ENCODE measurements around the gene RPS15. TPM values are rescaled to one million over a fixed set of nuclear protein-coding genes. Genes with fewer than 3 reads are reported as not detected.

RPS15 gene
- total and polyA plus RNA-seq, 9 of the 15 experiments (the other 6 are each of a cell fraction or from before 2014, with no cell fraction given): 605 to 2,791 (median 957) TPM

DNA sequence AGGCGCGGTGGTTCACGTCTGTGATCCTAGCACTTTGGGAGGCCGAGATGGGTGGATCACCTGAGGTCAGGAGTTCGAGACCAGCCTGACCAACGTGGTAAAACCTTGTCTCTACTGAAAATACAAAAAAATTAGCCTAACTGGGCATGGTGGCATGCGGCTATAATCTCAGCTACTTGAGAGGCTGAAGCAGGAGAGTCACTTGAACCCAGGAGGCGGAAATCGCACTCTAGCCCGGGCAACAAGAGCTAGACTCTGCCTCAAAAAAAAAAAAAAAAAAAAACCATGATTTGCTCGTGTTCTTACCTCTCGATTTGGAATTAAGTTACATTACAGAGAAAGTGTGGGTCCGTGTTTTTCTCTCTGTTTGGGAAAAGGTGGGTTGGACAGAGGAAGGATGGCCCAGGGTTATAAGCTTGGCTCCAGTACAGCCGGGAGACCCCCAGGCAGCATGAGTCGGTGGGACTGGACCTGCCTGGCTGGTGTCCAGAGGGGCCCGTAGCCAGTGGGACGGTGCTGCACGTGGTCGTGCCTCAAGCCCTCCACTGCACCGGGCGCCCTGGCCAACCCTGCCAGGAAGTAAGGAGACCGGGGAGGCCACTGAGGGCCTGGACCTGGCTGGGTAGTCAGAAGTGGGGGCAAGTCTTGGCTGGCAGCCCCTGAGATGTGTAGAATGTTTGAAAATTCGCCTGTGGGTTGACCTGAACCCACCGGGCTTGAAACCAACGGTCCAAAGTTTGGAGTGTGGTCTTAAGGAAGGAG, 3.7 kb downstream of the RPS15 start (continued):
- TF ChIP-seq, protein P1, sequence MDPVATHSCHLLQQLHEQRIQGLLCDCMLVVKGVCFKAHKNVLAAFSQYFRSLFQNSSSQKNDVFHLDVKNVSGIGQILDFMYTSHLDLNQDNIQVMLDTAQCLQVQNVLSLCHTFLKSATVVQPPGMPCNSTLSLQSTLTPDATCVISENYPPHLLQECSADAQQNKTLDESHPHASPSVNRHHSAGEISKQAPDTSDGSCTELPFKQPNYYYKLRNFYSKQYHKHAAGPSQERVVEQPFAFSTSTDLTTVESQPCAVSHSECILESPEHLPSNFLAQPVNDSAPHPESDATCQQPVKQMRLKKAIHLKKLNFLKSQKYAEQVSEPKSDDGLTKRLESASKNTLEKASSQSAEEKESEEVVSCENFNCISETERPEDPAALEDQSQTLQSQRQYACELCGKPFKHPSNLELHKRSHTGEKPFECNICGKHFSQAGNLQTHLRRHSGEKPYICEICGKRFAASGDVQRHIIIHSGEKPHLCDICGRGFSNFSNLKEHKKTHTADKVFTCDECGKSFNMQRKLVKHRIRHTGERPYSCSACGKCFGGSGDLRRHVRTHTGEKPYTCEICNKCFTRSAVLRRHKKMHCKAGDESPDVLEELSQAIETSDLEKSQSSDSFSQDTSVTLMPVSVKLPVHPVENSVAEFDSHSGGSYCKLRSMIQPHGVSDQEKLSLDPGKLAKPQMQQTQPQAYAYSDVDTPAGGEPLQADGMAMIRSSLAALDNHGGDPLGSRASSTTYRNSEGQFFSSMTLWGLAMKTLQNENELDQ (CRISPR knock-in tag; IDR thresholded peaks at IDR 0.05; ENCODE audit: borderline replicate concordance): no peak
- TF ChIP-seq, protein P2, sequence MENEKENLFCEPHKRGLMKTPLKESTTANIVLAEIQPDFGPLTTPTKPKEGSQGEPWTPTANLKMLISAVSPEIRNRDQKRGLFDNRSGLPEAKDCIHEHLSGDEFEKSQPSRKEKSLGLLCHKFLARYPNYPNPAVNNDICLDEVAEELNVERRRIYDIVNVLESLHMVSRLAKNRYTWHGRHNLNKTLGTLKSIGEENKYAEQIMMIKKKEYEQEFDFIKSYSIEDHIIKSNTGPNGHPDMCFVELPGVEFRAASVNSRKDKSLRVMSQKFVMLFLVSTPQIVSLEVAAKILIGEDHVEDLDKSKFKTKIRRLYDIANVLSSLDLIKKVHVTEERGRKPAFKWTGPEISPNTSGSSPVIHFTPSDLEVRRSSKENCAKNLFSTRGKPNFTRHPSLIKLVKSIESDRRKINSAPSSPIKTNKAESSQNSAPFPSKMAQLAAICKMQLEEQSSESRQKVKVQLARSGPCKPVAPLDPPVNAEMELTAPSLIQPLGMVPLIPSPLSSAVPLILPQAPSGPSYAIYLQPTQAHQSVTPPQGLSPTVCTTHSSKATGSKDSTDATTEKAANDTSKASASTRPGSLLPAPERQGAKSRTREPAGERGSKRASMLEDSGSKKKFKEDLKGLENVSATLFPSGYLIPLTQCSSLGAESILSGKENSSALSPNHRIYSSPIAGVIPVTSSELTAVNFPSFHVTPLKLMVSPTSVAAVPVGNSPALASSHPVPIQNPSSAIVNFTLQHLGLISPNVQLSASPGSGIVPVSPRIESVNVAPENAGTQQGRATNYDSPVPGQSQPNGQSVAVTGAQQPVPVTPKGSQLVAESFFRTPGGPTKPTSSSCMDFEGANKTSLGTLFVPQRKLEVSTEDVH (IDR thresholded peaks at IDR 0.05; ENCODE audit: low read depth, partially characterized antibody): no peak
- TF ChIP-seq SMARCB1 (IDR thresholded peaks at IDR 0.05; ENCODE audit: insufficient read length, low read depth) (no peak), PRPF4 (IDR thresholded peaks at IDR 0.05; ENCODE audit: insufficient read depth, low read depth, low read length, poor library complexity, severe bottlenecking) (no peak), SREBF2 (CRISPR knock-in tag; IDR thresholded peaks at IDR 0.05) (no peak), ZNF586 (CRISPR knock-in tag; conservative IDR thresholded peaks at IDR 0.05) (no peak), SREBF1 (IDR thresholded peaks at IDR 0.05; ENCODE audit: borderline replicate concordance, low read depth, low read length) (no peak), NFIC (IDR thresholded peaks at IDR 0.05) (peak; percentile 36; the same call in 1 of the 2 replicates), TEAD1 (CRISPR knock-in tag; IDR thresholded peaks at IDR 0.05) (no peak), CTBP1 (IDR thresholded peaks at IDR 0.05; ENCODE audit: borderline replicate concordance) (no peak), C11orf30 (IDR thresholded peaks at IDR 0.05; ENCODE audit: low read depth) (no peak), DPF2 (IDR thresholded peaks at IDR 0.05) (no peak), HNRNPH1 (optimal IDR thresholded peaks at IDR 0.05; ENCODE audit: low read depth, low read length) (no peak), POLR2G (IDR thresholded peaks at IDR 0.05; ENCODE audit: low read depth, low read length) (peak; percentile 69), RBM39 (optimal IDR thresholded peaks at IDR 0.05; ENCODE audit: low read depth, low read length) (no peak), MYC (IDR thresholded peaks at IDR 0.05; ENCODE audit: low read depth, low read length) (no peak), MYC (CRISPR knock-in tag; IDR thresholded peaks at IDR 0.05; ENCODE audit: borderline replicate concordance, low read depth) (no peak)
- TF ChIP-seq, protein P3, sequence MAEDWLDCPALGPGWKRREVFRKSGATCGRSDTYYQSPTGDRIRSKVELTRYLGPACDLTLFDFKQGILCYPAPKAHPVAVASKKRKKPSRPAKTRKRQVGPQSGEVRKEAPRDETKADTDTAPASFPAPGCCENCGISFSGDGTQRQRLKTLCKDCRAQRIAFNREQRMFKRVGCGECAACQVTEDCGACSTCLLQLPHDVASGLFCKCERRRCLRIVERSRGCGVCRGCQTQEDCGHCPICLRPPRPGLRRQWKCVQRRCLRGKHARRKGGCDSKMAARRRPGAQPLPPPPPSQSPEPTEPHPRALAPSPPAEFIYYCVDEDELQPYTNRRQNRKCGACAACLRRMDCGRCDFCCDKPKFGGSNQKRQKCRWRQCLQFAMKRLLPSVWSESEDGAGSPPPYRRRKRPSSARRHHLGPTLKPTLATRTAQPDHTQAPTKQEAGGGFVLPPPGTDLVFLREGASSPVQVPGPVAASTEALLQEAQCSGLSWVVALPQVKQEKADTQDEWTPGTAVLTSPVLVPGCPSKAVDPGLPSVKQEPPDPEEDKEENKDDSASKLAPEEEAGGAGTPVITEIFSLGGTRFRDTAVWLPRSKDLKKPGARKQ (CRISPR knock-in tag; IDR thresholded peaks at IDR 0.05): no peak

Measured in K562 (cell line).